Loucy (cell line): ENCODE measurements around the gene TMEM94.

Source experiments
- CTCF ChIP-seq: fragments of 200-600 bp; sonication (generic); conservative IDR thresholded peaks from 2 replicates; pipeline ENCODE4 v1.5.1; 2014; ENCODE audit warnings: mild to moderate bottlenecking, antibody characterized with exemption, low read length
- EZH2phosphoT487 ChIP-seq: fragments of 200-600 bp; IDR thresholded peaks from 2 replicates; pipeline ENCODE4 v1.6.1; 2018; ENCODE audit warnings: antibody characterized with exemption, mild to moderate bottlenecking, moderate library complexity, borderline replicate concordance

- TF ChIP-seq CTCF (no peak), EZH2phosphoT487 (no peak)
Observed at GRCh38 chr17:75524970-75525805, 68.8 kb downstream of the TMEM94 start, which contains the start of gene LLGL2.
